ENCODE data around the gene TNFSF10.
"Not testable (repeated sequence)": the region's sequence is repeated elsewhere in the genome, so short reads cannot be mapped to it uniquely, and the experiment has no call there.

The TNFSF10 gene

GRCh38 chr3:172522871-172523818 lies at the start of gene TNFSF10:
Gene TNFSF10, minus strand, starts transcription at chr3:172523430. Its CDS starts 46 bp downstream, at chr3:172523384.
- DNase-seq = peak; percentile 71

- DNase-seq = no peak
These were observed 46.1 kb upstream of the TNFSF10 start for GRCh38 chr3:172569128-172570008.

GRCh38 chr3:172568701-172569100 lies 45.5 kb upstream of the TNFSF10 start:
- no peak for DNase-seq

- not testable (repeated sequence) for DNase-seq
These were observed 43.6 kb upstream of the TNFSF10 start for GRCh38 chr3:172566785-172567184.

GRCh38 chr3:172564499-172564898 lies 41.3 kb upstream of the TNFSF10 start:
- no peak for DNase-seq

- no peak for DNase-seq
These were observed 39.9 kb upstream of the TNFSF10 start for GRCh38 chr3:172562871-172563865.

GRCh38 chr3:172561897-172562640 lies 38.8 kb upstream of the TNFSF10 start:
- no peak for DNase-seq

GRCh38 chr3:172560586-172560985 lies 37.4 kb upstream of the TNFSF10 start:
- DNase-seq = no peak

- no peak for DNase-seq
These were observed 36.8 kb upstream of the TNFSF10 start for GRCh38 chr3:172560026-172560425.

GRCh38 chr3:172559020-172559419 lies 35.8 kb upstream of the TNFSF10 start:
- no peak for DNase-seq

GRCh38 chr3:172557515-172558220 lies 34.4 kb upstream of the TNFSF10 start:
- no peak for DNase-seq

GRCh38 chr3:172553526-172554252 lies 30.5 kb upstream of the TNFSF10 start:
- DNase-seq = no peak

- DNase-seq = no peak
These were observed 29.4 kb upstream of the TNFSF10 start for GRCh38 chr3:172552607-172553006.

- DNase-seq = no peak
These were observed 28.6 kb upstream of the TNFSF10 start for GRCh38 chr3:172551874-172552273.

GRCh38 chr3:172550347-172550943 lies 27.2 kb upstream of the TNFSF10 start:
- peak; percentile 54 for DNase-seq

- no peak for DNase-seq
These were observed 25.9 kb upstream of the TNFSF10 start for GRCh38 chr3:172549144-172549543.

- peak; percentile 37 for DNase-seq
These were observed 23.5 kb upstream of the TNFSF10 start for GRCh38 chr3:172546628-172547214.

- no peak for DNase-seq
These were observed 22.9 kb upstream of the TNFSF10 start for GRCh38 chr3:172546105-172546504.

GRCh38 chr3:172544404-172544803 lies 21.2 kb upstream of the TNFSF10 start:
- no peak for DNase-seq
